SK-N-SH (cell line): ENCODE data around the gene LYRM4. TPM values are rescaled to one million over a fixed set of nuclear protein-coding genes. Genes with fewer than 3 reads are reported as not detected.

Source experiments
- CTCF ChIA-PET: fragments of 300-600, 350-600 bp; formaldehyde crosslinking; extraction: SDS; loops from one replicate; lab custom pipeline; 2021; lab: Yijun Ruan, JAX
- POLR2A ChIA-PET: fragments of 350-600 bp; sonication (Branson Sonifier 250); formaldehyde crosslinking; extraction: SDS; loops from one replicate; lab custom pipeline; 2020; ENCODE audit warnings: antibody characterized with exemption, inconsistent platforms; lab: Yijun Ruan, JAX
- DNase-seq: peaks from one replicate; pipeline ENCODE4 v3.0.0; 2012
- H2AFZ ChIP-seq: fragments of 200-600 bp; sonication (generic); 2 replicates; pipeline ENCODE4 v1.8.1; 2016; ENCODE audit warnings: antibody characterized with exemption, mild to moderate bottlenecking, low read depth
- H3F3A ChIP-seq: fragments of 200-600 bp; sonication (generic); replicated peaks from 2 replicates; pipeline ENCODE3; 2016; ENCODE audit warnings: antibody characterized with exemption, mild to moderate bottlenecking; ENCODE audit not compliant: insufficient read depth
- H3K27ac ChIP-seq, 2 experiments: fragments of 200-500 bp in 1 of 2; fragments of 200-600 bp in 1 of 2; sonication (Bioruptor generic) in 1 of 2; sonication (generic), shearing (Covaris generic) in 1 of 2; 2 replicates each; pipeline versions ENCODE4 v1.5.1 to v1.6.1; 2014 to 2016; ENCODE audit warnings: low read depth in 2 of 2, inconsistent platforms in 1 of 2, low read length in 1 of 2, mild to moderate bottlenecking in 1 of 2, mixed read lengths in 1 of 2
- H3K27me3 ChIP-seq: fragments of 200-600 bp; sonication (generic), shearing (Covaris generic); 2 replicates; pipeline ENCODE4 v1.6.1; 2016; ENCODE audit warnings: mixed run types; ENCODE audit not compliant: insufficient read depth
- H3K36me3 ChIP-seq, 2 experiments: fragments of 200-500 bp in 1 of 2; fragments of 200-600 bp in 1 of 2; sonication (Bioruptor generic) in 1 of 2; sonication (generic) in 1 of 2; replicated peaks in 1 of 2; 2 replicates each; pipeline versions ENCODE3 to v1.5.1; 2014 to 2016; ENCODE audit warnings: low read length in 1 of 2, mild to moderate bottlenecking in 1 of 2; ENCODE audit not compliant: insufficient read depth in 2 of 2, control insufficient read depth in 1 of 2
- H3K4me1 ChIP-seq, 2 experiments: fragments of 200-500 bp in 1 of 2; fragments of 200-600 bp in 1 of 2; sonication (Bioruptor generic) in 1 of 2; sonication (generic), shearing (Covaris generic) in 1 of 2; 2 replicates each; pipeline versions ENCODE4 v1.5.1 to v1.6.1; 2014 to 2016; ENCODE audit warnings: low read depth in 1 of 2, low read length in 1 of 2, mixed run types in 1 of 2; ENCODE audit not compliant: insufficient read depth in 2 of 2, control insufficient read depth in 1 of 2
- H3K4me2 ChIP-seq: fragments of 200-600 bp; sonication (generic), shearing (Covaris generic); 2 replicates; pipeline ENCODE4 v1.6.1; 2017; ENCODE audit warnings: mixed run types
- H3K4me3 ChIP-seq, 2 experiments: fragments of 200-500 bp in 1 of 2; fragments of 200-600 bp in 1 of 2; sonication (Bioruptor generic) in 1 of 2; sonication (generic), shearing (Covaris generic) in 1 of 2; 2 replicates each; pipeline versions ENCODE4 v1.5.1 to v1.8.1; 2014 to 2016; ENCODE audit warnings: low read depth in 2 of 2, inconsistent platforms in 1 of 2, low read length in 1 of 2, mild to moderate bottlenecking in 1 of 2, mixed read lengths in 1 of 2, moderate library complexity in 1 of 2
- H3K79me2 ChIP-seq: fragments of 200-600 bp; sonication (generic); 2 replicates; pipeline ENCODE4 v1.8.1; 2017; ENCODE audit warnings: mild to moderate bottlenecking; ENCODE audit not compliant: insufficient read depth
- H3K9ac ChIP-seq: fragments of 200-600 bp; sonication (generic); 2 replicates; pipeline ENCODE4 v1.6.1; 2017; ENCODE audit warnings: mixed run types
- H3K9me2 ChIP-seq: fragments of 200-600 bp; sonication (generic); 2 replicates; pipeline ENCODE4 v1.6.1; 2017; ENCODE audit warnings: mixed run types
- H3K9me3 ChIP-seq: fragments of 200-600 bp; sonication (generic); 2 replicates; pipeline ENCODE4 v1.6.1; 2017; ENCODE audit warnings: mixed run types, mild to moderate bottlenecking, moderate library complexity
- H4K20me1 ChIP-seq: fragments of 200-600 bp; sonication (generic); 2 replicates; pipeline ENCODE4 v1.6.1; 2017; ENCODE audit warnings: mild to moderate bottlenecking, mixed run types; ENCODE audit not compliant: insufficient read depth
- ELF1 ChIP-seq: IDR thresholded peaks from 2 replicates; pipeline ENCODE4 v1.4.0; 2012
- EZH2phosphoT487 ChIP-seq: fragments of 200-600 bp; sonication (generic); IDR thresholded peaks from 2 replicates; pipeline ENCODE4 v1.6.1; 2017; ENCODE audit warnings: low read depth, mixed run types, mild to moderate bottlenecking, antibody characterized with exemption, moderate library complexity, borderline replicate concordance
- FOXJ3 ChIP-seq: sonication (generic); formaldehyde crosslinking; IDR thresholded peaks from 2 replicates; pipeline ENCODE4 v1.5.1; 2020; ENCODE audit warnings: mild to moderate bottlenecking, missing genetic modification reagents
- JUND ChIP-seq: IDR thresholded peaks from 2 replicates; pipeline ENCODE4 v1.4.0; 2012
- MXI1 ChIP-seq: IDR thresholded peaks from 2 replicates; pipeline ENCODE4 v1.6.1; 2012; ENCODE audit warnings: mild to moderate bottlenecking, low read depth, low read length, improper control_type of control experiment
- PBX3 ChIP-seq: IDR thresholded peaks from 2 replicates; pipeline ENCODE4; 2012
- SIN3A ChIP-seq: IDR thresholded peaks from 2 replicates; pipeline ENCODE4 v1.6.1; 2012; ENCODE audit warnings: low read depth, mild to moderate bottlenecking, low read length, moderate library complexity, borderline replicate concordance
- TAF1 ChIP-seq: IDR thresholded peaks from 2 replicates; pipeline ENCODE4 v1.6.1; 2012; ENCODE audit warnings: low read depth, mild to moderate bottlenecking, low read length, moderate library complexity, borderline replicate concordance
- TCF12 ChIP-seq: IDR thresholded peaks from 2 replicates; pipeline ENCODE4 v1.4.0; 2012
- TEAD4 ChIP-seq: IDR thresholded peaks from 2 replicates; pipeline ENCODE4 v1.4.0; 2012; ENCODE audit warnings: mild to moderate bottlenecking, borderline replicate concordance; ENCODE audit not compliant: insufficient read depth
- USF2 ChIP-seq: fragments of 150-350 bp; IDR thresholded peaks from 2 replicates; pipeline ENCODE4 v1.6.1; 2017; ENCODE audit warnings: antibody characterized with exemption, low read length, low read depth, borderline replicate concordance
- YY1 ChIP-seq: IDR thresholded peaks from 2 replicates; pipeline ENCODE4 v1.4.0; 2012; ENCODE audit warnings: low read depth, mild to moderate bottlenecking
- ZBTB33 ChIP-seq: IDR thresholded peaks from 2 replicates; pipeline ENCODE4 v1.4.0; 2012; ENCODE audit warnings: low read depth, borderline replicate concordance
- WGBS: methylation state at CpG from one replicate; pipeline ENCODE4 v1.1.6; 2017; ENCODE audit warnings: low lambda C conversion rate; 5-methylcytosine and 5-hydroxymethylcytosine counted together
- polyA plus RNA-seq, 3 experiments: library from polyadenylated mRNA; depleted of rRNA; stranded (reverse); fragments of >200 nt; gene quantifications; 2 replicates each; pipeline ENCODE4 v1.2.3, GENCODE V29; 2012

The LYRM4 gene
- polyA plus RNA-seq, 1 of the 3 experiments (the other 2 are of a cell fraction), result 37.2 TPM

GRCh38 chr6:5295623-5296022 lies 34.9 kb upstream of the LYRM4 start:
- no peak overlapping the region for H2AFZ ChIP-seq
- no peaks in the 10 kb centered on the region; the same call in 1 of the 2 replicates for H4K20me1 ChIP-seq
- H3K4me1 ChIP-seq, result peaks cover 0 to 3% of the 10 kb centered on the region in 2 experiments; a peak in 2 of 4 replicates
- no peak overlapping the region for H3K4me3 ChIP-seq
- POLR2A ChIA-PET, result no interaction called here
- H3K79me2 ChIP-seq, result peaks cover 11% of the 10 kb centered on the region; the same call in 1 of the 2 replicates
- DNase-seq, result no peak
- TF ChIP-seq MXI1, result no peak
- TF ChIP-seq ZBTB33, result no peak
- TF ChIP-seq ELF1, result no peak
- TF ChIP-seq TCF12, result no peak
- TF ChIP-seq TEAD4, result no peak
- TF ChIP-seq YY1, result no peak
- no peak for TF ChIP-seq FOXJ3 (CRISPR knock-in tag)
- TF ChIP-seq SIN3A, result no peak
- no peak for TF ChIP-seq PBX3
- no peak for TF ChIP-seq USF2
- no peak for TF ChIP-seq TAF1
- TF ChIP-seq EZH2phosphoT487, result no peak
- no peak for TF ChIP-seq JUND
- H3K9me3 ChIP-seq, result no peaks in the 10 kb centered on the region
- WGBS, result 96% methylated on average over 7 of the region's 7 CpGs
- no peaks in the 10 kb centered on the region for H3K27me3 ChIP-seq
- H3K9ac ChIP-seq, result no peak overlapping the region
- H3K36me3 ChIP-seq, result no peaks in the 10 kb centered on the region
- H3K4me2 ChIP-seq, result no peak overlapping the region
- H3F3A ChIP-seq, result no peaks in the 10 kb centered on the region
- no peak overlapping the region for H3K27ac ChIP-seq
- H3K9me2 ChIP-seq, result no peaks in the 10 kb centered on the region
- CTCF ChIA-PET, result no interaction called here
